HepG2 (cell line): Measurements from ENCODE around the gene PARK7. TPM values are rescaled to one million over a fixed set of nuclear protein-coding genes. Genes with fewer than 3 reads are reported as not detected.

Experiments
- EHMT2 ChIP-seq: fragments of 200-600 bp; sonication (generic); IDR thresholded peaks from 2 replicates; pipeline ENCODE4 v1.7.0; 2017; ENCODE audit warnings: antibody characterized with exemption, low read depth, low read length, borderline replicate concordance
- HES4 ChIP-seq: sonication (generic); formaldehyde crosslinking; IDR thresholded peaks from 2 replicates; pipeline ENCODE4 v1.9.0; 2021; ENCODE audit warnings: mild to moderate bottlenecking, missing genetic modification reagents, borderline replicate concordance
- MYPOP ChIP-seq: sonication (generic); formaldehyde crosslinking; IDR thresholded peaks from 2 replicates; pipeline ENCODE4 v1.8.1; 2023; ENCODE audit warnings: mild to moderate bottlenecking, moderate library complexity, missing genetic modification reagents
- PRDM15 ChIP-seq: sonication (generic); formaldehyde crosslinking; IDR thresholded peaks from 2 replicates; pipeline ENCODE4 v1.4.0; 2020; ENCODE audit warnings: missing genetic modification reagents
- RFXANK ChIP-seq: IDR thresholded peaks from 2 replicates; pipeline ENCODE4 v1.6.1; 2016
- SIN3B ChIP-seq: fragments of 150-350 bp; IDR thresholded peaks from 2 replicates; pipeline ENCODE4 v1.6.1; 2014; ENCODE audit warnings: low read length
- SOX6 ChIP-seq, 2 experiments: fragments of 450-650 bp in 1 of 2; sonication (generic) in 1 of 2; formaldehyde crosslinking in 1 of 2; IDR thresholded peaks; 2 replicates each; pipeline versions ENCODE4 v1.4.0 to v1.6.1; 2017 to 2020; ENCODE audit warnings: antibody characterized with exemption in 1 of 2, mild to moderate bottlenecking in 1 of 2, missing genetic modification reagents in 1 of 2
- SP4 ChIP-seq: sonication (generic); formaldehyde crosslinking; IDR thresholded peaks from 2 replicates; pipeline ENCODE4 v1.8.1; 2023; ENCODE audit warnings: mild to moderate bottlenecking, missing genetic modification reagents
- TCF7L2 ChIP-seq: IDR thresholded peaks from 2 replicates; pipeline ENCODE4 v1.6.1; 2011; ENCODE audit warnings: mild to moderate bottlenecking, low read depth, low read length, moderate library complexity
- TP53 ChIP-seq: sonication (generic); formaldehyde crosslinking; conservative IDR thresholded peaks from 2 replicates; pipeline ENCODE4 v1.4.0; 2020; ENCODE audit warnings: missing genetic modification reagents
- U2AF2 ChIP-seq: fragments of 200-400 bp; formaldehyde crosslinking; IDR thresholded peaks from 2 replicates; pipeline ENCODE4 v1.6.1; 2017; ENCODE audit warnings: low read depth, mild to moderate bottlenecking, low read length
- ZFAT ChIP-seq: sonication (generic); formaldehyde crosslinking; conservative IDR thresholded peaks from 2 replicates; pipeline ENCODE4 v1.8.1; 2023; ENCODE audit warnings: missing genetic modification reagents, inconsistent platforms
- ZNF18 ChIP-seq: sonication (generic); formaldehyde crosslinking; IDR thresholded peaks from 2 replicates; pipeline ENCODE4 v1.8.0; 2022; ENCODE audit warnings: mild to moderate bottlenecking, missing genetic modification reagents; ENCODE audit not compliant: insufficient replicate concordance
- ZNF225 ChIP-seq: sonication (generic); formaldehyde crosslinking; IDR thresholded peaks from 2 replicates; pipeline ENCODE4 v1.4.0; 2020; ENCODE audit warnings: mild to moderate bottlenecking, missing genetic modification reagents
- ZNF234 ChIP-seq: sonication (generic); formaldehyde crosslinking; conservative IDR thresholded peaks from 2 replicates; pipeline ENCODE4 v1.5.1; 2020; ENCODE audit warnings: mild to moderate bottlenecking, missing genetic modification reagents
- ZNF354B ChIP-seq: sonication (generic); formaldehyde crosslinking; IDR thresholded peaks from 2 replicates; pipeline ENCODE4 v1.8.0; 2022; ENCODE audit warnings: mild to moderate bottlenecking, missing genetic modification reagents
- ZNF382 ChIP-seq: sonication (generic); formaldehyde crosslinking; IDR thresholded peaks from 2 replicates; pipeline ENCODE4 v1.5.0; 2020; ENCODE audit warnings: missing genetic modification reagents, mild to moderate bottlenecking, borderline replicate concordance
- ZNF512 ChIP-seq: sonication (generic); formaldehyde crosslinking; IDR thresholded peaks from 2 replicates; pipeline ENCODE4 v1.4.0; 2020; ENCODE audit warnings: mild to moderate bottlenecking, missing genetic modification reagents
- ZNF577 ChIP-seq: sonication (generic); formaldehyde crosslinking; IDR thresholded peaks from 2 replicates; pipeline ENCODE4 v1.4.0; 2020; ENCODE audit warnings: mild to moderate bottlenecking, low read depth, missing genetic modification reagents, borderline replicate concordance
- ZNF788 ChIP-seq: sonication (generic); formaldehyde crosslinking; IDR thresholded peaks from 2 replicates; pipeline ENCODE4 v1.5.0; 2020; ENCODE audit warnings: mild to moderate bottlenecking, missing genetic modification reagents, borderline replicate concordance
- polyA plus RNA-seq, 8 experiments: library from polyadenylated mRNA; depleted of rRNA in 3 of 8; stranded (reverse) in 7 of 8; unstranded in 1 of 8; fragments of >200 nt; fragmentation: Illumina TruSeq in 4 of 8; extraction: Trizol in 4 of 8; gene quantifications; 2 replicates each; pipeline versions ENCODE4 v1.2.1 to v1.2.3, GENCODE V29; 2011 to 2016; ENCODE audit warnings: low read depth in 4 of 8, missing spikeins in 1 of 8, mixed read lengths in 1 of 8; ENCODE audit not compliant: insufficient read depth in 1 of 8
- total RNA-seq, 5 experiments: library from RNA; depleted of rRNA; stranded (reverse); fragments of >200 nt; fragmentation: Illumina TruSeq; extraction: Trizol; gene quantifications; 2 replicates each; pipeline ENCODE4 v1.2.3, GENCODE V29; 2016; ENCODE audit warnings: low read depth in 1 of 5
- TF ChIP-seq, protein P1 (sequence below): IDR thresholded peaks from 2 replicates; pipeline ENCODE4 v1.6.1; 2016; ENCODE audit warnings: control low read depth

Gene PARK7
- total and polyA plus RNA-seq, 2 of the 13 experiments (the other 11 are each of a cell fraction or from before 2014, with no cell fraction given), result 212 to 296 TPM

- no peak for TF ChIP-seq ZNF18 (CRISPR knock-in tag)
- 0 out of 2 replicates have a peak, but pooled peaks have one; percentile 52 for TF ChIP-seq MYPOP (CRISPR knock-in tag)
- TF ChIP-seq ZNF225, result no peak
- peak; percentile 53; the same call in 1 of the 2 replicates for TF ChIP-seq SP4 (CRISPR knock-in tag)
- no peak for TF ChIP-seq ZNF382 (CRISPR knock-in tag)
- TF ChIP-seq, protein P1, sequence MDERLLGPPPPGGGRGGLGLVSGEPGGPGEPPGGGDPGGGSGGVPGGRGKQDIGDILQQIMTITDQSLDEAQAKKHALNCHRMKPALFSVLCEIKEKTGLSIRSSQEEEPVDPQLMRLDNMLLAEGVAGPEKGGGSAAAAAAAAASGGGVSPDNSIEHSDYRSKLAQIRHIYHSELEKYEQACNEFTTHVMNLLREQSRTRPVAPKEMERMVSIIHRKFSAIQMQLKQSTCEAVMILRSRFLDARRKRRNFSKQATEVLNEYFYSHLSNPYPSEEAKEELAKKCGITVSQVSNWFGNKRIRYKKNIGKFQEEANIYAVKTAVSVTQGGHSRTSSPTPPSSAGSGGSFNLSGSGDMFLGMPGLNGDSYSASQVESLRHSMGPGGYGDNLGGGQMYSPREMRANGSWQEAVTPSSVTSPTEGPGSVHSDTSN (CRISPR knock-in tag), result no peak
- TF ChIP-seq ZNF354B (CRISPR knock-in tag), result no peak
- no peak for TF ChIP-seq ZNF577 (CRISPR knock-in tag)
- no peak for TF ChIP-seq SIN3B
- TF ChIP-seq U2AF2, result no peak
- no peak for TF ChIP-seq SOX6 (IDR thresholded peaks at IDR 0.05)
- TF ChIP-seq SOX6 (CRISPR knock-in tag; IDR thresholded peaks at IDR 0.05), result peak; percentile 47; the same call in 1 of the 2 replicates
- no peak for TF ChIP-seq RFXANK
- TF ChIP-seq TCF7L2, result no peak
- no peak for TF ChIP-seq TP53 (CRISPR knock-in tag)
- 0 out of 2 replicates have a peak, but pooled peaks have one; percentile 32 for TF ChIP-seq ZNF512 (CRISPR knock-in tag)
- TF ChIP-seq EHMT2, result no peak
- TF ChIP-seq PRDM15 (CRISPR knock-in tag), result no peak
- no peak for TF ChIP-seq HES4 (CRISPR knock-in tag)
- TF ChIP-seq ZFAT (CRISPR knock-in tag), result no peak
- TF ChIP-seq ZNF234 (CRISPR knock-in tag), result no peak
- TF ChIP-seq ZNF788, result peak; percentile 47; the same call in 1 of the 2 replicates
Measured at GRCh38 chr1:7975212-7975865, 13.8 kb downstream of the PARK7 start (continued).
